NB4 (cell line): Measurements from ENCODE around the gene ALDH3B2.

Experiments
- DNase-seq: peaks from one replicate; pipeline ENCODE4 v3.0.0; 2010; ENCODE audit warnings: low read depth
- H3K4me3 ChIP-seq: one replicate; pipeline ENCODE4 v1.5.1; 2011; ENCODE audit warnings: mild to moderate bottlenecking, low read depth, low read length, moderate library complexity
- CTCF ChIP-seq: IDR thresholded peaks from one replicate; pipeline ENCODE4 v1.5.1; 2012; ENCODE audit warnings: low read depth, low read length
- MAX ChIP-seq: IDR thresholded peaks from 2 replicates; pipeline ENCODE4 v1.6.1; 2011; ENCODE audit warnings: low read depth, low read length
- MYC ChIP-seq: IDR thresholded peaks from 2 replicates; pipeline ENCODE4 v1.6.1; 2011; ENCODE audit warnings: low read depth, low read length
- POLR2A ChIP-seq: IDR thresholded peaks from 2 replicates; pipeline ENCODE4 v1.6.1; 2011; ENCODE audit warnings: mild to moderate bottlenecking; ENCODE audit not compliant: insufficient read length; ENCODE audit errors: extremely low read depth

Gene ALDH3B2

DNA sequence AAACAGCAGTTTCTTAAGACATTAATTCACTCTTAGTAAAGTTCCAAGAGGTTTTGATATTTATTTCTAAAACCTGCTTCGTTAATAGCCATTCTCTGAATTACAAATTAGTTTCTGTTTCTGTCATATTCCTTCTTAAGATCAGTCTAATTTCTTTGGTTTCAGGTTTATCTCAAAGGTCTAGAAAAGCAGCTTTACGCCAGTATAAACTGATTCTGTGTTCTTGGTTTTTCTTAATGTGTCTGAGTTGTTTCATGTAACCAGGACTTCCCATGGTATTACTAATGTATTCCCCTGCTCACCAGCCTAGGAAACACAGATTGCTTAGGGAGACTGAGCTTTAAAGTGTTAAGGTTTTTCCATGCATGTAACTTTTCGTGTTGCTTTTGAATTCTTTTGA lies 17.1 kb downstream of the ALDH3B2 start:
- TF ChIP-seq POLR2A (no peak), MAX (no peak), MYC (no peak), CTCF (no peak)
- no peak for DNase-seq
- H3K4me3 ChIP-seq: no peak overlapping the region

DNA sequence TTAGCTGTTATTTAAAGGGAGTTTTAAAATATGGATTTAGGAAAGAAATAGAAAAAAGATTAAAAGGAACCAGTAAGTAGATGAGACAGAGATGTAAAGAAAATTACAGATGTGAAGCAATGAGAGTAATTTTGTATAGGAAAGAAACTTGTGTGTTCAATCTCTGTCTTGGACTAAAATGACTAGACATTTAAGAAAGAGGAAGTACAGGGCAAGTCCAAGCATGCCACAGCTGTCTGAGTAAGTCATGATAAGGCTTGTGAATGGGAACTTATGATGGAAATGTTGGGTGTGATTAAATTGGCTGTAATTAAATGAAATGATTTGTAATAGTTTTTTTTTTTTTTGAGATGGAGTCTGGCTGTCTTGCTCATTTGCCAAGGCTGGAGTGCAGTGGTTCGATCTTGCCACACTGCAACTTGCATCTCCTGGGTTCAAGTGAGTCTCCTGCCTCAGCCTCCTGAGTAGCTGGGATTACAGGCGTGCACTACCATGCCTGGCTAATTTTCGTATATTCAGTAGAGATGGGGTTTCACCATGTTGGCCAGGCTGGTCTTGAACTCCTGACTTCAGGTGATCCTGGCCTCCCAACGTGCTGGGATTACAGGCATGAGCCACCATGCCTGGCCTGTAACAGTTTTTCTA lies 18.0 kb downstream of the ALDH3B2 start:
- peak; percentile 79 for DNase-seq
- H3K4me3 ChIP-seq: no peak overlapping the region
- TF ChIP-seq MAX (no peak), MYC (no peak), CTCF (no peak), POLR2A (no peak)

DNA sequence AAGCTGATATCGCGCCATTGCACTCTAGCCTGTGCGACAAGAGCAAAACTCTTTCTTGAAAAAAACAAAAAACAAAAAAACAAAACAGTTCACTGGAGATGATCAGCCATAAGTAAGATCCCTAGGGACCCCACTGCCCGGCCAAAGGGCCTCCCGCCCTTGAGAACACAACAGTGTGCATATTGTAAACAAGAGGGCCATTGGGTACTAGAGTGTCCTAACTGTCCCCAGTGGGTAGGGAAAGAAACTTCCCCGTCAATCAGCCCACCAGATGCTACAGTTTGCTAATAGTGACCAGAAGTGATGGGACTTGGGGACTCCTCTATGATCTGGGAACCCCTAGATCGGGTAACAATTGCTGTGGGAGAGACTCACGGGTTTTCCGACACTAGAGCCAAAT lies 20.2 kb downstream of the ALDH3B2 start:
- DNase-seq: no peak
- H3K4me3 ChIP-seq: no peak overlapping the region
- TF ChIP-seq MAX: no peak
- TF ChIP-seq MYC: no peak
- TF ChIP-seq CTCF: no peak
- TF ChIP-seq POLR2A: no peak

DNA sequence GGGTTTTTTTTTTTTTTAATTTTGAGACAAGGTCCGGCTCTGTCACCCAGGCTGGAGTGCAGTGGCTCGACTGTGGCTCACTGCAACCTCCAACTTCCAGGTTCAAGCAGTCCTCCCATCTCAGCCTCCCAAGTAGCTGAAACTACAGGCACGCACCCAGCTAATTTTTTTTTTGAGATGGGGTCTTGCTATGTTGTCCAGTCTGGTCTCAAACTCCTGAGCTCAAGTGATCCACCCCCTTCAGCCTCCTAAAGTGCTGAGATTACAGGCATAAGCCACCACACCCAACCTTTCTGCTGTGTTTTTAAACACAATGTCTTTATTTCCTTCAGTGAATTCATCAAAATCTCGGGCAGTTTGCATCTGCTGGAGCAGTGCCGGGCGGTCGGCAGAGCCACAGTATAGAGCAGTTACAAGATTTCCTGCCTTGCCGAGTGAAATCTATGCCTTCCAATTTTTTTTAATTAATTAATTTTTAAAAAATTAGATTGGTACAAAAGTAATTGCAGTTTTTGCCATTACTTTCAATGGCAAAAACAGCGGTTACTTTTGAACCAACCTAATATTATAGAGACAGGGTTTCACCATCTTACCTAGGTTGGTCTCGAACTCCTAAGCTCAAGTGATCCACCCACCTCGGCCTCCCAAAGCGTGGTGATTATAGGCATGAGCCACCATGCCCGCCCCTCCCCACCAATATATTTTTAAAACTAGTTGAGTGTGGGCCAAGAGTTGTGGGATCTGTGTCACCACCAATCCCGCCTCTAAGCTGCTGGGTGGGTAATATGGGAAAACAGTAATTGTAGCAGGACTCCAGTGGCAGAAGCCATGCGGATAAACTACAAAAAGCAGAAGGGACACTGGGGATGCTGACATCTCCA lies 21.2 kb downstream of the ALDH3B2 start:
- H3K4me3 ChIP-seq: no peak overlapping the region
- DNase-seq: no peak
- no peak for TF ChIP-seq CTCF
- no peak for TF ChIP-seq MAX
- no peak for TF ChIP-seq POLR2A
- no peak for TF ChIP-seq MYC

GRCh38 chr11:67651976-67652781 lies 22.2 kb downstream of the ALDH3B2 start:
- TF ChIP-seq MYC: no peak
- TF ChIP-seq CTCF: no peak
- TF ChIP-seq MAX: no peak
- no peak for TF ChIP-seq POLR2A
- no peak overlapping the region for H3K4me3 ChIP-seq
- no peak for DNase-seq
